Measurements from ENCODE around the gene FLNA.
"Not testable (repeated sequence)": the region's sequence is repeated elsewhere in the genome, so short reads cannot be mapped to it uniquely, and the experiment has no call there.

FLNA gene, protein sequence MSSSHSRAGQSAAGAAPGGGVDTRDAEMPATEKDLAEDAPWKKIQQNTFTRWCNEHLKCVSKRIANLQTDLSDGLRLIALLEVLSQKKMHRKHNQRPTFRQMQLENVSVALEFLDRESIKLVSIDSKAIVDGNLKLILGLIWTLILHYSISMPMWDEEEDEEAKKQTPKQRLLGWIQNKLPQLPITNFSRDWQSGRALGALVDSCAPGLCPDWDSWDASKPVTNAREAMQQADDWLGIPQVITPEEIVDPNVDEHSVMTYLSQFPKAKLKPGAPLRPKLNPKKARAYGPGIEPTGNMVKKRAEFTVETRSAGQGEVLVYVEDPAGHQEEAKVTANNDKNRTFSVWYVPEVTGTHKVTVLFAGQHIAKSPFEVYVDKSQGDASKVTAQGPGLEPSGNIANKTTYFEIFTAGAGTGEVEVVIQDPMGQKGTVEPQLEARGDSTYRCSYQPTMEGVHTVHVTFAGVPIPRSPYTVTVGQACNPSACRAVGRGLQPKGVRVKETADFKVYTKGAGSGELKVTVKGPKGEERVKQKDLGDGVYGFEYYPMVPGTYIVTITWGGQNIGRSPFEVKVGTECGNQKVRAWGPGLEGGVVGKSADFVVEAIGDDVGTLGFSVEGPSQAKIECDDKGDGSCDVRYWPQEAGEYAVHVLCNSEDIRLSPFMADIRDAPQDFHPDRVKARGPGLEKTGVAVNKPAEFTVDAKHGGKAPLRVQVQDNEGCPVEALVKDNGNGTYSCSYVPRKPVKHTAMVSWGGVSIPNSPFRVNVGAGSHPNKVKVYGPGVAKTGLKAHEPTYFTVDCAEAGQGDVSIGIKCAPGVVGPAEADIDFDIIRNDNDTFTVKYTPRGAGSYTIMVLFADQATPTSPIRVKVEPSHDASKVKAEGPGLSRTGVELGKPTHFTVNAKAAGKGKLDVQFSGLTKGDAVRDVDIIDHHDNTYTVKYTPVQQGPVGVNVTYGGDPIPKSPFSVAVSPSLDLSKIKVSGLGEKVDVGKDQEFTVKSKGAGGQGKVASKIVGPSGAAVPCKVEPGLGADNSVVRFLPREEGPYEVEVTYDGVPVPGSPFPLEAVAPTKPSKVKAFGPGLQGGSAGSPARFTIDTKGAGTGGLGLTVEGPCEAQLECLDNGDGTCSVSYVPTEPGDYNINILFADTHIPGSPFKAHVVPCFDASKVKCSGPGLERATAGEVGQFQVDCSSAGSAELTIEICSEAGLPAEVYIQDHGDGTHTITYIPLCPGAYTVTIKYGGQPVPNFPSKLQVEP (N-terminal part only)

DNA sequence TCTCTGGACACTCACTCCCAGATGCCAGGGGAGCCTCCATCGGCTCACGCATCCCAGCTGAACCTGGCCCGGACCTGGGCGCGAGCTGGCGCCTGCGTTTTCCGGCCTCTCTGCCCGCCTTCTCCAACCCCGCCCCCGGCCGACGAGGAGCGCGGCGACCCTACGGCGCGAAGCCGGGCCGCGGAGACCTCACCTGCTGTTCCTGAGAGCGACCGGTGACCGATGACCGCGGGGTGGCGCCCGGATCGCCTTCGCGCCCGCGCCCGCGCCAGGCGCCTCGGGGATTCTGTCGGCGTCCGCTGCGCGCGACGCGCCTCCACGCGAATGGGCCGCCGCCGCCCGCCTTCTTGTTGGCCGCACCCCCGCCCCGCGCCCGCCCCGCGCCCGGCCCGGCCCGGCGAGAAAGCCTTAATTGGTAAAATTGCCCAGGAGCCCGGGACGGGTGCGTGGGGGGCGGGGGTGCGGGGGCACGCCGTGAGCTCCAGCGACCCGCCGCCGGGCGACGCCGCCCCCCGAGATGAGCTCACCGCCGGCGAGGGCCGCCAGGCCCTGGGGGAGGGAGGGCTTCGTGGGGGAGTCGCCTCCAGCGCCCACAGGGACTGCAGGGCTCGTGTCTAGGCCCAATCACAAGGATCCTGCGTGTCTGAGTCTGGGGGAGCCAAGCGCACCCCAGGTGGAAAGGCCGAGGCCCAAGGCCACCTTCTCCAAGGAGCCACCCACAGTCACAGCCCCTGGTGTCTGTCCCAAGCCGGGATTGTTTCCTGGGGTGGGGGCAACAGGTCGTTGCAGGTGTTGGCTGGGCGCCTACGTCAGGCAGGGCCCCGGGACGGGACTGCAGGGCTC is at the start of gene FLNA:
Gene FLNA, minus strand, starts transcription at position 322 of the 843 bp plus-strand sequence. CDS start 3,389 bp downstream, outside the sequence.
- DNase-seq: no peak

DNA sequence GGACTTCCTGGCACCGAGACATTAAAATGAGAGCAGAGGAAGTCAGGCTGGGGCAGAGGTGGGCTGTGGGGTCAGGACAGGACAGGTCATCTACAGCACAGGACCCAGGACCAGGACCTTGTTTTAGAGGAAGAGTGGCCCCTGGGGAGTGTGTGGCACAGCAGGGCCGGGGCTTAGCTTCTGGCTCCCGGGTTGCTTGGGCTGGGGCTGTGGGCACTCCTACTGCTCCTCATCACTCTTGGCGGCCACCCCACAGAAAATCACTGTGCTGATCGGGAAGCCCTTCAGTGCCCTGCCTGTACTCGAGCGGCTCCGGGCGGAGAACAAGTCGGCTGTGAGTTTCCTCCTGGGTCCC is 45.9 kb upstream of the FLNA start:
- DNase-seq: no peak

DNA sequence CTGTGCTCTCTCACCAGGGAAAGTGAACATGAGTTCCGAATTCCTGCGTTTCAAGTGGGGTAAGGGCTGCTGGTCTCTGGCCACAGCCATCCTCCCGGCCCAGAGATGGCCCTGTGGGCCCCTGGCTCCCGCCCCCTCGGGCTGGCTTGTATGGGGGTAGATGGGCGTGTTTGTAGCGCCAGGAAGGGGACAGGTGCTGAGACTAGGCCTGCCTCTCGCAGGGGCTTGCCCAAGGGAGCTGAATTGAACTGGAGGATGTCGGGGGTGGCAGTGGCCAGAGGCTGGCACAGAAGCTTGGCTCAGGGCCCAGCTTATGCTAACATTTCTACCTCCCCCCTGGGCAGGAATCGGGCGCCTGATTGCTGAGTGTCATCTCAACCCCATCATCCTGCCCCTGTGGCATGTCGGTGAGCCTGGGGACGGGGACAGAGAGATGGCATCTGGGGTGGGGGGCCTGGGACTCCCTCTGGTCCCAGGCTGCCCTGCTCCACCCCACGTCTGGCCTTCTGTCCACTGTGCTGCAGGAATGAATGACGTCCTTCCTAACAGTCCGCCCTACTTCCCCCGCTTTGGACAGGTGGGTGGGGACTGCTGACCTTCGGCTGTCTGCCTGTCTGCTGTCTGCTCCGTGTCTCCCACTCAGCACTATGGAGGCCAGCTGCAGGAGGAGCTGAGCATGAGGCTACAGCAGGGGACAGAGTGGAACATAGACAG is 45.4 kb upstream of the FLNA start:
- DNase-seq: no peak

GRCh38 chrX:154419189-154419588 is 44.8 kb upstream of the FLNA start:
- DNase-seq: no peak

- no peak for DNase-seq
Measured at GRCh38 chrX:154417157-154417556, 42.7 kb upstream of the FLNA start.

DNA sequence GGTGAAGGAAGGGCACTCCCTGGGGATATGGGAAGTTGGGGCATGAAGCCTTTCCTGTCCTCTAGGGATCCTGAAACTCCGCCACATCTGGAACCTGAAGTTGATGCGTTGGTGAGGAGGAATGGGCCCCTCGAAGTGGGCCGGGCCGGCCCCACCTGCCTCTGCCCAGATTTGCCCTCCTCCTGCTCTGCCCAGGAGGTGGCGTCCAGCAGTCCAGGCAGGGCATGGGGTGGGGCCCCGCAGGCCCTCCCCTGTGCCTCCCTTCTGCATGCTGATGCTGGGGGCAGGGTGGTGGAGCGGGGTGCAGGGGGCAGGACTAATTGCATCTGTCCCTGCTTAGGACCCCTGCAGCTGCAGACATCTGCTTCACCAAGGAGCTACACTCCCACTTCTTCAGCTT is 38.7 kb upstream of the FLNA start:
- DNase-seq: no peak

- DNase-seq: peak; percentile 55
Measured at GRCh38 chrX:154412468-154412867, 38.0 kb upstream of the FLNA start.

- no peak for DNase-seq
Measured at GRCh38 chrX:154411981-154412340, 37.5 kb upstream of the FLNA start.

GRCh38 chrX:154409222-154409871 is 34.9 kb upstream of the FLNA start, which contains the start of gene DNASE1L1:
TSS of gene DNASE1L1 (minus strand) at chrX:154409254. CDS start at chrX:154405568, 3,686 bp downstream.
- peak; percentile 53 for DNase-seq

- DNase-seq: no peak
Measured at GRCh38 chrX:154408659-154409221, 34.3 kb upstream of the FLNA start.

DNA sequence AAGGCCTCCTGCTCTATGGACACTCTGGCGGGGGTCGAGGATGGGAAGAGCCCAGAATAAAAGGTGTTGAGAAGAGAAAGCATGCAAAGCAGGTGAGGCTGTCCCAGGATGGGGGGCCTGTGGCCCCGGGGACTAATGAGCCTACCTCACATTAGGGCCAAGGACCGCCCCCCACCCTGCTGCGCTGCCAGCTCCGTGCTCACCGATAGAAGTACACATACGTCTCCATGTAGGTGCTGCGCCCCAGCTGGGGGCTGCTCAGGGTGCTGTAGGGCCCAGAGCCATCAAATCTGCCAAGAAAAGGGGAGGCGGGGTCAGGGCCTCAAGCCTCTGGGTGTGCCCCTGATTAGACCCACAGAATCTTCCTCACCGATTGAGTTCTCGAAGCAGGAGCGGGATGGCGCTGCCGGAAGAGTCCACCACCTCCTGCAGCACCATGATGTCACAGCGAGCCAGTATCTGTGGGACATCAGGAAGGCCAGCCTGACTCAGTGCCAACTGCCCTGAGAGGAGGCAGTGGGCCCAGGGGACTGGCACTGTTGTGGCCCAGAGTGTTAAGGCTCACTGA is 30.3 kb upstream of the FLNA start:
- no peak for DNase-seq

DNA sequence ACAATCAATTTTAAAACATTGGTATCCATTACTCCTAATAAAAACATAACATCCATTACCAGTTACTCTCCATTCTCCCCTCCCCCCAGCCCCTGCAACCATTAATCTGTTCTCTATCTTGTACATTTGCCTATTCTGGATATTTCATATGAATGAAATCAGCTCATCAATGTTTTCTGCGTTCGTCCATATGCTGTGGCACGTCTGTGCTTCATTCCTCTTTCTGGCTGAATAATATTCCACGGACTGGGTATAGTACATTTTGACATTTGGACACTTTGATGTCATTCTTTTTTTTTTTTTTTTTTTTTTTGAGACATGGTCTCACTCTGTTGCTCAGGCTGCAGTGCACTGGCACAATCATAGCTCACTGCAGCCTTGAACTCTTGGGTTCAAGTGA is 29.4 kb upstream of the FLNA start:
- DNase-seq: no peak

DNA sequence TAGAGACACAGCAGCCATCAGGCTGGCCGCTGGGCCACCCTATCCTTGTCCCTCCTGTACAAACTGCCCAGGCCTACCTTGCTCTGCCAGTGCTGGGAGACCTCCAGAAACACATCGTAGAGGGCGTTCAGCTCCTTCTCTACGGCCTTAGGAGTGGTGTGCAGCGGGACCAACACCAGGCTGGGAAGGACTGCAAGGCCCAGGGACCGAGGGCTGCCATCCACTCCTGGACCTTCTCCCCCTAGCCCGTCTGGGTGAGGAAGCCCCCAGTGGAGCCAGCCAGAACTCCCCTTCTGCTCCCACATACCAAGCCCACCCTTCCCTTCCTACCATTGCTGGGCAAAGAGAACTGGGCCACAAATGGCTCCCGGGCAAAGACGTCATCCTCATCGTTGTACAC is 28.8 kb upstream of the FLNA start:
- DNase-seq: no peak

DNA sequence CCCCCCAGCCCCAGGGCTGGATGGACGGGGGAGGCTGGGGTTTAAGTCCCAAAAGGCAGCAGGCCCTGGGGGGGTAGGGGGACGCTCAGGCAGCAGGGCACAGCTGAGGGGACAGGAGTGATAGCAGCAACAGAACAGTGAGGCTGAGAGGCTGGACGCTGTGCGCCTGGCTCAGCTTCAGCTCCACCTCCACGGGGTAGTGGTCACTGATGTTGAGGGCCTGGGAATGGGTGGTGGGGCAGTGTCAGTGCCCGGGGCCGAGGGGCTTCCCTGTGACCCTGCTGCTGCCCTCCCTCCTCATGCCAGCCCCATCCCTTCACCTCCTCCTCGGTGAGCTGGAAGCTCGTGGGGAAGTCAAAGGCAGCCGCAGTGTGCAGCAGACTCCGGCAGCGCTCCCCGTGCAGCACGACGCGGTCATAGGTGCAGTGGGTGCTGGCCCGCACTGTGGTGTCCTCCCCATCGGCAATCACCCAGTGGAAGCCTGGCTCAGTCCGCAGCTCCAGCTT is 28.2 kb upstream of the FLNA start:
- DNase-seq: no peak

DNA sequence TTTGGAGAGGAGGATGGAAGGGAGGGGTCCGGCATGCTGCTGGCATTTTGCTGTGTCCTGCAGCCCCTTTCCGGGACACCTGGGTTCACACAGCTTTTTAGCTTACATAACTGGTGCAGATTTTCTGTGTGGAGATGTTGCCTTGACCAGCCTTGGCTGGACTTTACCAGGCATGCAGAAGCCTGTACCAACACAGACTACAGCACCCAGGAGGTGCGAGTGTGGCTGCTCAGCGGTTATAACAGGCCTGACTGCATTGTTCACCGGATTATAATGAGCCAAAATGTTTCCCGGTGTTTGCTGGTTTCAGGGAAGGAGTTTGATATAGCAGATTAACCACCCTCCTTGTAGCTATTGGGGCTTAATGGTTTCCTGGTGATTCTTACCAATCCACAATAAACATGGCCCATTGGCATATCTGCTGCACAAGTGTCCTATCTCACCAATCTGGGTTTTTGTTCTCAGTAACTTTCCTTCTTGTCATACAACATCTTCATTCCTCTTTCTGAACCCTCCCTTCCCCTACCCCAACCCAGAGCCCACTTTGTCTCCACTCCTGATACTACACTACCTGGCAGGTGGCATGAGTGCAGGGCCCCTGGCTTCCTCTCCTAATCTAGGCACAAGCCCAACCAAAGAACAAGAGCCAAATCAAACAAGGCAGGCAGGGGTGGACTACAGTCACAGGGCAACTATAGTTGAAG is 27.6 kb upstream of the FLNA start:
- DNase-seq: no peak

- DNase-seq: no peak
Measured at GRCh38 chrX:154401045-154401799, 26.8 kb upstream of the FLNA start.

GRCh38 chrX:154400369-154400817 is 26.0 kb upstream of the FLNA start:
- not testable (repeated sequence) for DNase-seq

DNA sequence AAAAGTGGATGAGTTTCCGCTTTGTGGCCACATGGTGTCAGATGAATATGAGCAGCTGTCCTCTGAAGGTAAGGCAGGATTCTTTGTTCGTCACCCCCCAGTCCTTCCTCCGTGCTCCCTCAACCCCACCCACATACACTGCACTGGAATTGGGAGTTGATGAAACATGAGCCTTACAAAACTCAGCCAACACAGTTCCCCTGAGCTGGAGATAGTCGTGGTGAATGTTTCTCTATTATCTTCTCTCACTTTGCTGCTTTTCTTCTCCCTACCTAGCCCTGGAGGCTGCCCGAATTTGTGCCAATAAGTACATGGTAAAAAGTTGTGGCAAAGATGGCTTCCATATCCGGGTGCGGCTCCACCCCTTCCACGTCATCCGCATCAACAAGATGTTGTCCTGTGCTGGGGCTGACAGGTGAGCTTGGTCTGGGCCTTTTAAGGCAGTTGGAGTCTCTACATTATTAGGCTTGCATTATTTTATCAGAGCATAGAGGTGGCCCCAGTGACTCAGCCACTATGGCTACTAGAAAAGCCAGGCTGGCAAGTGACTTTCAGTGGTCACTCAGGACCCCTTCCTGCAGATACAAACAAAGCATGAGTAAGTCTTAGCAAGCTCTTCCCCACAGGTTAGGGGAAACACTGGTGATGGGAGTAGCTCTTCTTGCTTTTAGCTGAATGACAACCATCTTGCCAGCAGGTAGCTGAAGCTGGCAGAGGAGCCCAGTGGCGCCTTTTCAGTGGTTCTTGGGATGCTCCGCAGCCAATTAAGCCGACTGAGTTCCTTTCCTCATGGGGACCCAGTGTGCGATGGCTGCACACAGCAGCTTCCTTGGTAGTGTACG is 25.3 kb upstream of the FLNA start:
- DNase-seq: no peak

Measured in GF-D8 (cell line).